HG03280 (cell line): ENCODE measurements around the gene RAB28.

Source experiments
- ATAC-seq: cut with Tn5 transposase; IDR thresholded peaks from one replicate; pipeline ENCODE4 v1.9.1; 2021; ENCODE audit warnings: mild to moderate bottlenecking, moderate library complexity; ENCODE audit not compliant: unreplicated experiment

The RAB28 gene

DNA sequence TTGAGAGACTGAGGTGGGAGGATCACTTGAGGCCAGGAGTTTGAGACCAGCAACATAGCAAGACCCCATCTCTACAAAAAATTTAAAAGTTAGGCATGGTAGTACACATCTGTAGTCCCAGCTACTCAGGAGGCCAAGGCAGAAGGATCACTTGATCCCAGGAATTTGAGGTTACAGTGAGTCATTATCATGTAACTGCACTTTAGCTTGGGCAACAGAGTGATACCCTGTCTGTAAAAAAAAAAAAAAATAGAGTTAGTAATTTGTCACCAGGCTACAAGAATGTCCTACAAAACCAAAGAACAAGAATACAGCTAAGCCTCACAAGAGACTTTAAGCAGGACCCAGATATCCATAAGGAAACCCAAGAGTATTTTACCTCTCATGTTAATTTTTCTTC, 27.0 kb upstream of the RAB28 start:
- ATAC-seq: no peak

DNA sequence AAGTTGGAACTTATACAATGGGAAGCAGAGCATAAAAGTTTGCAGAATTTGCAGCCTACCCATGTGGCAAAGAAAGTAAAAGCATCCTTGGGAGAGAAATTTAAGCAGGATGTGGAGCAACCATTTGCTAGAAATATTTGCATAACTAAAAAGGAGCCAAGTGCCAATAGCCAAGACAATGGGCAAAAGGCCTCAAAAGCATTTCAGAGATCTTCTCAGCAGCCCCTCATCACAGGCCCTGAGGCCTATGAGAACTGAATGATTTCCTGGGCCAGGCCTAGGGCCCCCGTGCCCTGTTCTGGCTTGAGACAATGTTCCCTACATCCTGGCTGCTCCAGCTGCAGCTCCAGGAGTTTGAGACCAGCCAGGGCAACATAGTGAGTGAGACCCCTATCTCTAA, 25.3 kb upstream of the RAB28 start:
- no peak for ATAC-seq

DNA sequence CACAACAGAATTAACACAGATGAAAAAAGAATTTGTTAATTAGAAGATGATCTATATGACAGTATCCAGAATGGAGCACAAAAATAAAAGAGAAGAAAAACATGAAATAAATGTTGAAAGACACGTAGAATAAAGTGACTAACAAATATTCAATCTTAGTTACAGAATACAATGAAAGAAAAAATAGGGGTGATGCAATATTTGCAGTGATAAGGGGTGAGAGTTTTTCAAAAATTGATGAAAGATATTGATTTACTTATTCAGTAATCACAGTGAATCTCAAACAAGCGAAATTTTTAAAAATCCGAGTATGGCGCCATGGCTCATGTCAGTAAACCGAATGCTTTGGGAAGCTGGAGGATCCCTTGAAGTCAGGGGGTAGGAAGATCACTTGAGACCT, 20.2 kb upstream of the RAB28 start:
- no peak for ATAC-seq

DNA sequence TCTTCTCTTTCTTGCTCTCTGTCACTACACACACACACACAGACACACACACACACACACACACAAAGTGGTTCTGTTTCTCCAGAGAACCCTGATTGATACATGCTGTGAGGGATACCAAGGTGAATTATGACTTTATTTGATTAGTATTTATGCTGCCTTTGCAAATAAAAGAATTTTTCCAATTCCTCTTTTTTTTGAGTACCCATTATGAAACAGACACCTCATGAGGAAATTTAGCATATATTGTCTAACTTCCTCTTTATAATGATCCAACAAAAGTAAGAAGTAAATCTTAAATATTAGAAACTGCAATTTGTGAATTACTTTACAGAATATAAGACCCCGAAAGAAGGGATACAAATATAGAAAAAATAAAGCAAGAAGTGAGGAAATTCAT, 14.3 kb upstream of the RAB28 start:
- no peak for ATAC-seq

DNA sequence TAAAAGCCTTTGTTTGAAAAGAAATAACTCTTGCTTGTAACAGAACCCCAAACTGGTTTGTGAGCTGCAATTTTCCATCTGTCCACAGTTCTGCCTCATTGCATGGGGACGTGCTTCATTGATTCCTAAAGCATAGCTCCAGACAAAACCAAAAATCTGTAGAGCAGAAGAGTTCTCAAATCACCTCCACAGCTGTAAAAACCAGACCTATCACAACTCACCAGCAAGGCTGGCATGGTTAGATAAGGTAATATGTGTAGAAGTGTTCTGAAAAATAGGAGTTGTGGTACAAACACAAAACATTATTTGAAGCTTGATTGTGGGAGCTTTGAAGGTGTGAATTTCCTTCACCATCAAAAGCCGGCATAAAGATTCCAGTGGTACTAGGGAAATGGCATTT, 12.5 kb upstream of the RAB28 start:
- ATAC-seq: no peak

DNA sequence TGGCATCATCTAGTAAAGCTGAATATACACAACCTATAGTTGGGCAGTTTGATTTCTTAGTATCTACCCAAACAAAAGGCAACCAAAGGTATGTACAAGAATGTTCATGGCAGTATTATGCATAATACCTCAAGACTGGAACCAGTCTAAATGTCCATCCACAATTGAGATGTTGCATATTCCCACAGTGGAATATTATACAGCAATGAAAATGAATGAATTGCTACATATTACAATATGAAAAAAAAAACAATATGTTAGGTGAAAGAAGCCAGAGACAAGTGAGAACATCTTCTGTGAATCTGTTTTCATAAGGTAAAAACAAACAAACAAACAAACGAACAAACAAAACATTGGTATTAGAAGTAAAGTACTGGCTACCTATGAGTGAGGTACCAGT, 11.6 kb upstream of the RAB28 start:
- no peak for ATAC-seq

DNA sequence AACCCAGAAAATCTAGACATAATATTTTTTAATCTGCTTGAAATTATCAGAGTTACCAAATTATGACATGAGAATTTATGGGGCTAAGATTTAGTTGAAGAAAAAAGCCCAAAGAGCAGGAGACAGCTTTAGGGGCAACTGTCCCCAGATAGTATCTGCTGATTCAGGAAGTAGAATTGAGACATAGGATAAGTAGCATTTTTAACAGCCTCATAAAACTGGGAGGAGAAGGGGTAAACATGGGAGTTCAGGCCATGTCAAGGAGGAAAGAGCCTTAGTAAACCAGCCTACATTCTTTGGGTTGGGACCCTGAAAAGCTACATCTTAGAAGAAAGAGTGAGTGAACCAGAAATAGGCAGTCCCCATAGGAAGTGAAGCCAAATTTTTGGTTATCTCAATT, 9.7 kb upstream of the RAB28 start:
- ATAC-seq: no peak

DNA sequence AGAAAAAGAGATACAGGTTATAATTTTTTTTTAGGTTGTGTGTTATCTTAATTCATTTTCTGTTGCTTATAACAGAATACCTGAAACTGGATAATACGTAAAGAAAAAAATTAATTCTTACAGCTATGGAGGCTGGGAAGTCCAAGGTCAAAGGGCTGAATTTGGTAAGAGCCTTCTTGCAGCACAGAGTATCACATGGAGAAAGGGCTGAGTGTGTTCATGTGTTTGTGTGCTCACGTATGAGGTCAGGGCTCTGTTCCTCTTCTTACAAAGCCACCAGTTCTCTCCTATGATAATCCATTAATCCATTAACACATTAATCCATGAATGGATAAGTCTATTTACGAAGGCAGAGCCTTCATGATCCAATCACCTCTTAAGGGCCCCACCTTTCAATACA, 8.6 kb upstream of the RAB28 start:
- ATAC-seq: no peak

DNA sequence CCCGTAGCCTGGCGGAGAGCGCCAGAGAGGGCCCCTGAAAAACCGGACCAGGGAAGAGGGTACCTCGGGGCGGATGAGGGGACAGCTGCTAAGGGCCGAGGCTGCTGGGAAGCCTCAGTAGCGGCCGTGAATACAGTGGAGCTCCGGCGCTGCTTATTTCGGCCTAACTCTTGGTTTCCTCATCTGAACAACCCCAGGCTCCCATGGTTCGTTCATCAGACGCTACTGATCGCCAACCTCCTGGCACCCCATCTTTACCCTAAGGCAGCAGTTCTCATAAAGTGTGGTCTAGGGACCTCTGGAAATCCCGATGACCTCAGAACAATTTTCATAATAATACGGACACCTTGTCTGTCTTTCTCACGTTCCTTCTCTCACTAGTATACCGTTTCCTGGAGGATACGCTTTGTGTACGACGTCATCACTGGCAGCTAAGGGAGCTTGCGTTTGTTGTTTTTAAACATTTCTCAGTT, 645 bp upstream of the RAB28 start:
- ATAC-seq: peak; percentile 40

DNA sequence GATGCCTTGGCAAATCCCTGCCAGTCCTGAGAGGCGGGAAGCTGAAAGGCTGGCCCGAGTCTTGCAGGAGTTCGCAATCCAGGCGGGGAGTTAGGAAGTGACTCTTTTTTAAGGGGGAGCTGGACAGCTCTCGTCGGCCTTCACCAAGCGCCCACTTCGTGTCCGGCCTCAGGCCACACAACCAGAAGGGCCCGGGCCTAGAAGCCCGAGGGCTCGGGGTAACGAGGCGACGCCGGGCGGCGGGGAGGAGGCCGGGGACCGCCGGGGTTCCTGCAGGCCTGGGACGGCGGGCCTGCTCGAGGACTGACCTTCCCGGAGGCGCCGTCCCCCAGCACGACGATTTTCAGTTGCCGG, 395 bp downstream of the RAB28 start:
- peak; percentile 18 for ATAC-seq

DNA sequence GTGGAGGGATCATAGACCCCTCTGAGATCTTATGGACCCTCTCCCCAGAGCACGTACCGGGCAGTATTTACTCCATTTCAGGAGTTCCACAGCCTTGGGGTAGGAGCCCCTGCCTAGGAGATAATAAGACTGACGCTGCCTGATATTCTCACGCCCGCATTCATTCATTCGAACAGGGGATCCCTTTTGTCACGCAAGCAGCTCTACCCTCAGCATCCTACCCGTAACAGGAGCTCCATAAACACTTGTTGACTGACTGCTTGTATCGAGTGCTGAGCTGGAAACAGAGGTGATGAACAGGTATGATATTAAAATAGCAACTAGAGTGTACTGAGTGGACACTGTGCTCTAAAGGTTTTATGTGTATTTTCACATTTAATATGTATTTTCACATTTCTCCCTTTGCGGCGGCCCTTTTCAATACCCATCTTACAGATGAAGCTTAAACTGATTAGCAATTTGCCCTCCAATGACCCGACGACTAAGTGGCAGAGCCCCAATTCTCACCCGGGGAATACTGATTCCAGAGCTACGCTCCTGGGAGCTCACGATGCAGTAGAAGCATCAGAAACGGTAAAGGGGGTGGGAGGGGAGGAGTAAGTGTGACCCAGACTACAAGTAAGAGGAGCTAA, 888 bp downstream of the RAB28 start:
- ATAC-seq: peak; percentile 1

DNA sequence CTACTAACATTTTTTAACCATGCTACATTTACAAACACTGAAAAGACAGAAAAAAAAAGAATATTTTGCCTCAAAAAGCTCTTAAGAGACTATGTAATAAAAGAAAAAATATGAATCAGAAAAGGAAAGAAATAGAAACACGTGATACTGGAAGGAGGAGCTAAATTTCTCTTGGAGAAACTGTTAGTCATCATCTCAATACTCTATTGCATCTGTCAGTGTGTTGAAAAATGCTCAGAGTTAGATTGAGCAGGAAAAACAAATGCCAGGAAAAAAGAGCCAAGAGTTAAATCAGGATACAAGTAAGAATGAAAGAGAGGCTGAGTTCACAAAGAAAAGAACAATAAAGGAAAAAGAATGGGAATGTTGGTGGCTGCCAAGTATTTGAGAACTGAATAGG, 2.6 kb downstream of the RAB28 start:
- no peak for ATAC-seq

DNA sequence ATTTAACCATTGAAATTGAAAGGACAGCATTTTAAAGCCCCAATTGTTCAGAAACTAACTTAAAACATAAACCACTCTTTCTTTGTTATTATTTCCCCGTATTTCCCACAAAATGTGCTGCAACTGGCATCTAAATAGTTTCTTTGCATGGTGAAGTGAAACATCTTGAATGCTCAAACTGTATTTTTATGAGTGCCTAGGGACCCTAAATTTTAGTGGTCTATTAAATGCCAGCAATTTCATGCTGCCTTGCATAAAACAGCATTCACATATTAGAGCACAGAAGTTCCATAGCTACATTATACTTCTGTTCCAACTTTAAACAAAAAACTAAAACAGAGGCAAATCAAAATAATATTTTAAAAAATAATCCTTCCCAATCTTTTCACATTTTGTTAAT, 5.4 kb downstream of the RAB28 start:
- no peak for ATAC-seq

DNA sequence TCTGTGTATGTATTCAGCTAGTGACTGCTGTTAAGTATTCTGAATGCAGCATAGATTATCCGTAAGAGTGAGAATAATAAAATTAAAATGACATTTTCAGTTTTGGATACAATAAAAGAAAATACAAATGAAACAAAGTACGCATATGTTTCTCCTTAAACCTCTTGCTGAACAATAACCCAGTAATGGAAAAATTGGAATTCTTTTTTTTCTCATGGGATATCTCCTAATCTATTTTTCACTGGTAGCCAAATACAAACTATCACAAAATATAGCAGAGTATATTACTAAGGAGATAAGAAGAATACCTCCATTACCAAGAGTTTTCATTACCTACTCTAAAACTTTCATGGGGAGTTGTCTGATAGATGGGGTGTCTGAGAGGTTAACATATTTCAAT, 6.0 kb downstream of the RAB28 start:
- ATAC-seq: no peak

DNA sequence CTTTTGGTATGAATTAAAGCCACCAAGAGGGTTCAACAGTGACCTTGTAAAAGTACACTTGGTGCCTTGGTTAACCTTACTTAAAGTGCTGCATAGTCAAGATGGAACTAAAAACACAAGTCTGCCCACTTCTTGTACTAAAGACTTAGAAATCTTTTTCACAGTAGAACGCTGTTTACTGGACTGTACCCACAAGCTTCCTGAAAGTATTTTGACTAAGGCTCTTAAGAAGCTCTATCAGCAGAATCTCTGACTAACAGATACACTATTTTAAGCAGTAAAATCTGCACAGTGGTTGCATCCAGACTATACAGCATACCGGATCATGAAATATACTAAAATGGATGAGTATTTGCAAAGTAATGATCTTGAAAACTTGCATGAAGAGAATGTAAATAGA, 7.2 kb downstream of the RAB28 start:
- ATAC-seq: peak; percentile 55

DNA sequence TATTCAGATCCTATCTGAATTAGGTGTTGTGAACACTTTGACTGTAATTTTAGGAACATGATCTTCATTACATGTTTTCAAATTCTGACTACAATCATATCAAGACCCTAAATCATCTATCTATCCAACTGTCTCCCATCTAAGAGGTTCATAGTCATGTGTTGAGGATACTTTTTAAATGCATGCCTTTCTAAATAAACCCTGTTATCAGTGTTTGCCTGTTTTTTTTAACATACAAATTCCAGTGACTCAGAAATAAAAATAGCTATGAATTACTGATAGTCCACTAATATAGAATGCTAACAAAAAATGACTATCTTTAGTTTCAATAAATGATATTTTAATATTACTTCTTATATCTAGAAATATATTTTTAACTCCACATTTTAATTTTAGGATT, 8.0 kb downstream of the RAB28 start:
- no peak for ATAC-seq

DNA sequence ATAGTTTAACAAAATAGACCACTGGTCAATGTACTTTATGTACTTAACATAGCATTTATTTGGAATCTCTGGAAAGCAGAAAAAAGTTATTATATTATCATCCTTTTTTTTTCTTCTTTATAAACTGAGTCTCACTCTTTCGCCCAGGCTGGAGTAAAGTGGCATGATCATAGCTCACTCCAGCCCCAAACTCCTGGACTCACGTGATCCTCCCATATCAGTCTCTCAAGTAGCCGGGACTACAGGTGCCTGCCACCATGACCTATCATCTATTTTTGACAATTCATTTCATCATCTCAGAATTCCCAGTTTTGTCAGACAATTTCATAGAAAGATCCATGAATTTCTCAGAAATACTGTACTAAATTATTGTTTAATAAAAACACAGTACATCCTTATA, 12.7 kb downstream of the RAB28 start:
- no peak for ATAC-seq

DNA sequence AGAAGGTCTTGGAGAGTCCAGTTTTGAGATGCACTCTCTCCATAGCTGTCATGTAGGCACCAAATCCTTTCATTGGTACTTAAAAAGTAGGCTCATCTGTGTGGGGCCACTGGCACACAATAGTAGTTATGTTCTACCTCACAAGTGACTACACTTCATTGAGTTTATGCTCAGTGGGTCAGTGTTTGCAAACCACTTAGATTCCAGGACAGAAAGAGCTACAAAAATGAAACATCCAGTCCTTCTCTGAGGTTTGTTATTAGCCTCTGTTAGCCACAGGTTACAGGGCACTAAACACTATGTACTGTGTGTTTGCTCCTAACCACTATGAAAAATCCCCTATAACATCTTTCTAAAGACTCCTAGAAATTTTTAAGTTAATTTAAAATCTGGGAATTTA, 13.8 kb downstream of the RAB28 start:
- no peak for ATAC-seq

DNA sequence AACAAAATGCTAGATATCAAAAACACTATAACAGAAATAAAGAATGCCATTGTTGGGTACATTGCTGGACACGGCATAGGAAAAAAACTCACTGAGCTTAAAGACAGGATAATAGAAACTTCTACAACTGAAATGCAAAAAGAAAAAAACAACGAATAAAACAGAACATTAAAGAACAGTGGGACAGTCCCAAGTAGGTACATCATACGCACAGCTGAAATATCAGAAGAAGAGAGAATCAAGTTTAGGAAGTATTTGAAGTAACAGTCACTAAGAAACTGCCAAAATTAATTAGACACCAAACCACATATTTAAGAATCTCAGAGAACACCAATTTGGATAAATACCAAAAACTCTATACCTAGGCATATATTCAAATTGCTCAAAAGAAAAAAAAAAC, 19.2 kb downstream of the RAB28 start:
- no peak for ATAC-seq

DNA sequence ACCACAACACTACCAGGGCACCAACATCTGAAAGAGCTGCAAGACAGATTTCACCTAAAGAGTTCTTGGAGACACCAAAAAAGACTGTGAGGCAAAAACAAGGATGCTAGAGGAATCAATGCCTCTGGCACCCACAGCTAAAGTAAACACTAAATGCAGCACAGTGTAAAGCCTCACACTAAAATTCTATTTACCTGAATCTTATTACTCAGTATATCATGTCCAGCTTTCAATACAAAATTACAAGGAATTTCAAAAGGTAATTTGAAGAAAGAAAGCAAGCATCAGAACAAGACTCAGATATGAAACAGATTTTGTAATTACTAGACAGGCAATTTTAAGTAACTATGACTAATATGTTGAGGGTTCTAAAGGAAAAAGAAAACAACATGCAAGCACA, 19.6 kb downstream of the RAB28 start:
- no peak for ATAC-seq

DNA sequence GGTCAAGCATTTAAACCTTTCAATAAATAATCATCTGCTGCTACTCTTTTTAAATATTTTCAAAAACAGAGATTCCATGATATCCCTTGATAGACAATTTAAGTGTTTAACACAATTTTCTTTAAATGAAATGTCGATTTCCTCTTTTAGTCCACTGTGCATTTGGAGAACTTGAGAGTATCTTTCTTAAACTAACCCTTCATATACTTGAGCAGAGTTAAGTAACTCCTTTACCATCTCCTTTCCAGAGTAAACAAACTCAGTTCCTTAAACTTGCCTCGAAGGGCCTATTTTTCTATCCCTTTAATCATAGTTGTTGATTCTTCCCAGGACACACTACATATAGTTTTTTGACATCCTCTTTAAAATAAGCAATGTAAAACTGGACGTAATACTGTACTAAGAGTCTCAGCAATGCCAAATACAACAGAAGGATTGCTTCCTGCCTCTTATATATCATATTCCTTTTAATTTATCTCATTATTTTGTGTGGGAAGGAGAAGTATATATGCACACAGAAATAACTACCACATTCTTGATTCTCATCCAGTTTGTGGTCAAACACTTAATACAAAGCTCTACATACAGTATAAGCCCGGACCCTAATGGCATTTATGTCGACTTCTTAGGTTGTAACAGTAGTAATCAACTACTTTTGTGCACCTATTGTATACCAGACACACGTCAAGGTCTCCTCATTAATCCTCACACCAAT, 22.8 kb downstream of the RAB28 start:
- no peak for ATAC-seq

DNA sequence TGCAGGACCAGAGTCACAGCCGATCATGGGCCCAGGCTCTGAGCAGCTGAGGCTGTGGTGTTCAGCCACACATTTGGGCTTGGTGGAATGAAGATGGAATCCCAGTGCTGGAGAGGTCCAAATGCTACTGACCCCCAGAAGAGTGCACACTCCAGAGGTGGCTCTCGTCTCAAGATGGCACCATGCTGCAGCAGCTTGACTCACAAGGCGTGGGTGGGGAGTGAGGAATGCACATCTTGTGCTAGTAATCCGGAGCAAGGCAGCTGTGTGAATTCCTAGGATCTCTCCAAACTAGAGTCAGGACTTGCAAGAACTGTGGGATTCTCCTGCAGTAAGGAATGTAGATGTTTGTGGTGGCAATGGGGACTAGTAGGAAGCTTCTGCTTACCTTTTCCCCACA, 28.7 kb downstream of the RAB28 start:
- no peak for ATAC-seq

DNA sequence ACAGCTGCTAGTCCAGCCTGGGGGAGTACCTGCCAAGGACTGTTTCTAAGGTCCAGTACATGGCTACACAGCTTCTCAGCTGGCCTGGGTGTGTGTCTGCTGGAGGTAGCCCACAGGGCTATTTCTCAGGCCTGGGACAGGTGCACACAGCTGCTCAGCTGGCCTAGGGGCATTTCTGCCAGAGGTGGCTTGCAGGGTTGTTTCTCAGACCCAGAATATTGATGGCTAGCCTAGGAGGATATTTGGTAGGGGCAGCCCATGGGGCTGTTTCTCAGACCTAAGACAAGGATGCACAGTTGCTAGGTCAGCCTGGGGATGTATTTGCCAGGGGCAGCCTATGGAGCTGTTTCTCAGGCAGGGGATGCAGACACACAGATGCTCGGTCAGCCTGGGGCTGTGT, 29.4 kb downstream of the RAB28 start:
- no peak for ATAC-seq
